Stimulated activated CD8-positive, alpha-beta memory T cell treated with anti-CD3 and anti-CD28 coated beads, Interleukin-12 subunit alpha, Interleukin-12 subunit beta, amount 100 ng/mL, for 24 hours (primary cell): Measurements from ENCODE around the gene BICC1.

ENCODE experiments used
- DNase-seq: peaks from one replicate; pipeline ENCODE4 v3.0.0-alpha.2; 2020; ENCODE audit errors: extremely low read depth

Gene BICC1

GRCh38 chr10:58743466-58744115, 230.9 kb downstream of the BICC1 start:
- no peak for DNase-seq

- DNase-seq = no peak
These were observed 234.0 kb downstream of the BICC1 start for GRCh38 chr10:58746474-58747185.

GRCh38 chr10:58747687-58748086, 235.0 kb downstream of the BICC1 start:
- no peak for DNase-seq

GRCh38 chr10:58752665-58753064, 240.0 kb downstream of the BICC1 start:
- no peak for DNase-seq

GRCh38 chr10:58753425-58753824, 240.8 kb downstream of the BICC1 start:
- DNase-seq = no peak

- no peak for DNase-seq
These were observed 242.0 kb downstream of the BICC1 start for GRCh38 chr10:58754469-58755339.

- no peak for DNase-seq
These were observed 242.6 kb downstream of the BICC1 start for GRCh38 chr10:58755340-58755610.

- no peak for DNase-seq
These were observed 243.0 kb downstream of the BICC1 start for GRCh38 chr10:58755677-58756076.

- DNase-seq = no peak
These were observed 243.6 kb downstream of the BICC1 start for GRCh38 chr10:58756130-58756719.

GRCh38 chr10:58757352-58758065, 244.8 kb downstream of the BICC1 start:
- no peak for DNase-seq

GRCh38 chr10:58758321-58758720, 245.6 kb downstream of the BICC1 start:
- DNase-seq = no peak

GRCh38 chr10:58764087-58764747, 251.5 kb downstream of the BICC1 start:
- DNase-seq = no peak

GRCh38 chr10:58765910-58766309, 253.2 kb downstream of the BICC1 start:
- no peak for DNase-seq

GRCh38 chr10:58767652-58768051, 255.0 kb downstream of the BICC1 start:
- DNase-seq = no peak

GRCh38 chr10:58771863-58772262, 259.2 kb downstream of the BICC1 start:
- DNase-seq = no peak

- DNase-seq = no peak
These were observed 260.1 kb downstream of the BICC1 start for GRCh38 chr10:58772758-58773157.

GRCh38 chr10:58773341-58773740, 260.7 kb downstream of the BICC1 start:
- no peak for DNase-seq

- no peak for DNase-seq
These were observed 261.3 kb downstream of the BICC1 start for GRCh38 chr10:58773944-58774343.

- DNase-seq = no peak
These were observed 263.4 kb downstream of the BICC1 start for GRCh38 chr10:58775960-58776567.

- DNase-seq = no peak
These were observed 264.1 kb downstream of the BICC1 start for GRCh38 chr10:58776568-58777318.
